Immature natural killer cell (primary cell): ENCODE measurements around the gene COMMD7. TPM values are rescaled to one million over a fixed set of nuclear protein-coding genes. Genes with fewer than 3 reads are reported as not detected.

Experiments used
- DNase-seq, 3 donors: peaks; one replicate each; pipeline ENCODE4 v3.0.0; 2022; ENCODE audit warnings: mixed read lengths in 1 of 3
- H3K27ac Mint-ChIP-seq, 6 donors: one replicate each; pipeline ENCODE4 v1.8.0; 2020; ENCODE audit warnings: mixed read lengths in 6 of 6, mild to moderate bottlenecking in 5 of 6, inconsistent platforms in 4 of 6, moderate library complexity in 3 of 6
- H3K27me3 Mint-ChIP-seq, 3 donors: one replicate each; pipeline ENCODE4 v1.8.0; 2020 to 2021; ENCODE audit warnings: low read depth in 3 of 3, mild to moderate bottlenecking in 3 of 3, mixed read lengths in 3 of 3, moderate library complexity in 3 of 3, inconsistent platforms in 1 of 3
- H3K36me3 Mint-ChIP-seq, 3 donors: one replicate each; pipeline ENCODE4 v1.8.0; 2020; ENCODE audit warnings: mixed read lengths in 3 of 3, inconsistent platforms in 2 of 3, mild to moderate bottlenecking in 2 of 3
- H3K4me1 Mint-ChIP-seq, 2 donors: one replicate each; pipeline ENCODE4 v1.8.0; 2020; ENCODE audit warnings: inconsistent platforms in 2 of 2, mild to moderate bottlenecking in 2 of 2, mixed read lengths in 2 of 2, moderate library complexity in 1 of 2
- H3K4me3 Mint-ChIP-seq, 5 donors: one replicate each; pipeline ENCODE4 v1.8.0; 2020; ENCODE audit warnings: mild to moderate bottlenecking in 5 of 5, mixed read lengths in 5 of 5, inconsistent platforms in 3 of 5, moderate library complexity in 3 of 5
- H3K9me3 Mint-ChIP-seq, 6 donors: one replicate each; pipeline ENCODE4 v1.8.0; 2020; ENCODE audit warnings: mild to moderate bottlenecking in 6 of 6, mixed read lengths in 6 of 6, inconsistent platforms in 4 of 6, moderate library complexity in 3 of 6
- polyA plus RNA-seq, 3 donors: library from polyadenylated mRNA; unstranded; fragments of 300-500 nt; fragmentation: Illumina TruSeq; gene quantifications; one replicate each; pipeline ENCODE4 v1.2.3, GENCODE V29; 2021

The COMMD7 gene
- polyA plus RNA-seq, 3 donors from 2014 or later: 166 to 265 (median 208) TPM

- H3K4me1 Mint-ChIP-seq: peaks cover 12 to 15% of the 10 kb centered on the region in 2 donors
- H3K27ac Mint-ChIP-seq: no peak overlapping the region
- H3K4me3 Mint-ChIP-seq: no peak overlapping the region
- H3K27me3 Mint-ChIP-seq: peaks cover 0 to 5% (median 0%) of the 10 kb centered on the region in 3 donors
- no peaks in the 10 kb centered on the region for H3K9me3 Mint-ChIP-seq
- H3K36me3 Mint-ChIP-seq: peaks cover 0 to 9% (median 0%) of the 10 kb centered on the region in 3 donors
- DNase-seq: no peak
Observed at GRCh38 chr20:32686530-32687179, 56.6 kb downstream of the COMMD7 start.

DNA sequence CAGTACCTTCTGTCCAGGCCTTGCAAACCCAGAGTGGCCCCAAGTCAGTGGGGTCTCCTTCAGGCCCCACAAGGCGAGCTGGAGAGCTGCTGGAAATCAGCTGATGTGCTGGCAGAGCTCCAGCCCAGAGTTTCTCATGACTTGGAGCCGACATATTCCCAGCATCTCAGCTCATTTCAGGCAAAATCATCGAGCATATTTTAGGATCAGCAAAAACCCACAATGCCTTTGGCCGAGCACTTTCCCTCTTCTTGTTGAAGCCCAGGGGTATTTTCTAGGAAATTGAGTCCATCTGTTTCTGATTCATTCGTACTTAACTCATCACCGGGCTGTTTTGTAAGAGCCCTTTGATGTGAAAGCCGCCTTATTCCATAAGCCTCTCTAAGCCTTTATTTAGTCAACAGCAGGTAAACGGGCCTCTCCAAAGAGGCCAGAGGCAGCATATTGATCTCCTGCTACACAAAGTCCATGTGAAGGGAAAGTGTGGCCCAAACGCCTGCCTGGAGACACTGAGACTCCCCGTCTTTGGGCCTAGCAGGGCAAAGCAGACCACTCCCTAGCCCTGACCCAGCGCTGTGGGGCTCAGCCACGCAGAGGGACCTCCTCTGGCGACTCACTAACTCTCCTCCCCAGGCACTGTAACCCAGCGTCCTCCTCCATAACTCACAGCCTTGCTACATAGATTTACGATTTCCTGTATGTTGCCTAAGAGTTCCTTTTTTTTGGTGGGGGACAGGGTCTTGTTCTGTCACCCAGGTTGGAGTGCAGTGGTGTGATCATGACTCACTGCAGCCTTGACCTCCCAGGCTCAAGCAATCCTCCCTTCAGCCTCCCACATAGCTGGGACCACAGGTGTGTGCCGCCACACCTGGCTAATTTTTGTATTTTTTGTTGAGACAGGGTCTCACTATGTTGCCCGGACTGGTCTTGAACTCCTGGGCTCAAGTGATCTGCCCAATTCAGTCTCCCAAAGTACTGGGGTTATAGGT lies 57.4 kb downstream of the COMMD7 start:
- H3K4me3 Mint-ChIP-seq: no peak overlapping the region
- peaks cover 0 to 5% (median 0%) of the 10 kb centered on the region in 3 donors for H3K27me3 Mint-ChIP-seq
- no peak overlapping the region for H3K27ac Mint-ChIP-seq
- peaks cover 0 to 9% (median 0%) of the 10 kb centered on the region in 3 donors for H3K36me3 Mint-ChIP-seq
- no peaks in the 10 kb centered on the region for H3K9me3 Mint-ChIP-seq
- peaks cover 19 to 23% of the 10 kb centered on the region in 2 donors for H3K4me1 Mint-ChIP-seq
- DNase-seq: no peak

GRCh38 chr20:32682508-32682987 lies 60.7 kb downstream of the COMMD7 start:
- peaks cover 0 to 5% (median 0%) of the 10 kb centered on the region in 3 donors for H3K36me3 Mint-ChIP-seq
- peak overlapping the region in 2 of 6 donors; percentile 19 to 66 for H3K27ac Mint-ChIP-seq
- H3K27me3 Mint-ChIP-seq: peaks cover 0 to 5% (median 0%) of the 10 kb centered on the region in 3 donors
- H3K4me3 Mint-ChIP-seq: peak overlapping the region in 1 of 5 donors; percentile 48
- H3K4me1 Mint-ChIP-seq: peaks cover 20 to 33% of the 10 kb centered on the region in 2 donors
- no peaks in the 10 kb centered on the region for H3K9me3 Mint-ChIP-seq
- no peak for DNase-seq

DNA sequence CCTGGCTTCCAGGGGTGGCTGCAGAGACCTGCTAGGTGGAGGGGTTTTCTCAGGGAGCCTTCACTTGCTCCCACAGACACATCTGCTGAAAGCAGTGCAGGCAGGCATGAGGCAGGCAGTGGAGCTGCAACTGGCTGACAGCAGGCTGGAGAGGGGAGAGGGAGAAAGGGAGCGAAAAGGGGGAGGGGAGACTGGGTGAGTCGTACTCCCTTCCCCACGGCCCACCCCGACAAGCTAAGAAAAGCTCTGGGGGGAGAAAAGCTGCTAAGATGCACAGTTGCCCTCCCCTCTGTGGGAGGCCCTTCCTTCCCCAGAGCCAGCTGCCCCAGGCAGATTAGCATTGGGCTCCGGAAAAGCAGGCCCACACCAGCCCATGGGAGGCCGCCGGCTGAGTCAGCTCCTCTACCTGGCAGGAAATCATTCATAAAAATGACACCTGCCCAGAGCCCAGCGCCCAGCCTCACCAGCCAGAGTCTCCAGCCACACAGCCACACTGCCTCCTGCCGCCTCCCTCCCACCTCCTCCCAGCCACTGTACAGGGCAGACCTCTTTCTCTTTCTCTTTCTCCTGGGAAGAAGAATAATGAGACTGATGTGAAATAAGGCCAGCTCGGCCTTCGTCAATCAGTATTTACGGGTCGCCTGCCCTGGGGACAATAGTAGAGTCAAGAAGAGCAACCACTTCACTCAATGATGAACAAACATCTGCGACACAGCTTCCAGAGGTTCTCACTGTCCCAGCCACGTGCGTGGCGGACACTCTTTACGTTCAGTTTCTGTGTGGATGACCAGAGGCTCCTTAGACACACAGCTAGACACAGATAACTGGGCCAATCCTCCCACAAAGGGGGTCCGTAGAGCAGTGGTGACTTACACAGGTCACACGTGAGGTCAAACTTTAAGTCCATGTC lies 61.8 kb downstream of the COMMD7 start:
- Mint-ChIP-seq H3K27ac (peak overlapping the region in 4 of 6 donors; percentile 45 to 84 (median 68)), H3K36me3 (peaks cover 0 to 5% (median 0%) of the 10 kb centered on the region in 3 donors), H3K4me1 (peaks cover 26 to 37% of the 10 kb centered on the region in 2 donors), H3K27me3 (peaks cover 0 to 5% (median 0%) of the 10 kb centered on the region in 3 donors), H3K9me3 (no peaks in the 10 kb centered on the region), H3K4me3 (peak overlapping the region; percentile 43 to 57 (median 52))
- DNase-seq: peak; percentile 21 to 31 (median 28)

DNA sequence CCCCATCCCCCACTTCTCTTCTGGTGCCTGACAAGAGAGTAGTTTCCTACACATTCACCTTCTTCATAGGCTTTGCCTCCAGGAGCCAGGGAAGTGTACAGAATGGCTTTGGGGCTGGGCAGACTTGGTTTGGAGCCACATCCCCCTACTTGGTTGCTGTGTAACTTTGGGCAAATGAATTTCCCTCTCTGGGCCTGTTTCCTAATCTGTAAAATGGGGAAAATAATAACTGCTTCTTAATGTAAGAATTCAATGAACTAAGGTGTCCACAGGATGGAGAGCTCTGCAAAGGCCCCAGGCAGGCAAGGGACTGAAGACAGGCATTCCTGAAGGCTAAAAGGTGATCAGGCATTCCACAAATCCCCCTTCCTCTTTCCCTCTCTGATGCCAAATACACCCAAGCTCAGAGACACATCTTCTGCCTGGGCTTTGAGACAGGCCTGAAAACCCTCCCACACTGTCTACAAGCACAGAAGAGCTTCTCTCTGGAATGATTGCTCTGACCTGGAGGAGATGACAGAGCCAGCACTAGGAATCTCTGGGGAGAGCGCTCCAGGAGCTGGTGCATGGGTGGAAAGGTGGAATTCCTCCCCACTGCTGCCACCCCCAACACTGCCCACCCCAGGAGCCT lies 62.6 kb downstream of the COMMD7 start:
- H3K27me3 Mint-ChIP-seq: peaks cover 0 to 4% (median 0%) of the 10 kb centered on the region in 3 donors
- H3K9me3 Mint-ChIP-seq: no peaks in the 10 kb centered on the region
- no peak for DNase-seq

DNA sequence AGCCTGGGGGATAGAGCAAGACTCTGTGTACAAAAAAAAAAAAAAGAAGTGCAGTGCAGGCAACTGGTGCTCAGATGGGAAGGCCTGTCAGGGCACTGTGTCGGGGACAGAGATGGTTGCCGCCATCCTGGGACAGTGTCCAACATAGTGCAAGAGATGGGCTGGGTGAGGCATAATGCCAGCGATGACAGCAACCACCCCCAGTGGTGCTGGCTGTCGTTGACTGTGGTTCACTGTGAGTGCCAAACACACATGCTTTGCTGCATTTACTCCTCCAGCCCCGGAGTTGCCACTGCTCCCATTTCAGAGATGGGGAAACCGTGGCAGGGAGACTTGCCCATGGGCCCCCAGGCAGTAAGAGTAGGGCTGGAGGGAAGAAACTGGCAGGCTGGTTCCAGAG lies 64.3 kb downstream of the COMMD7 start:
- peaks cover 0 to 5% (median 0%) of the 10 kb centered on the region in 3 donors for H3K36me3 Mint-ChIP-seq
- DNase-seq: no peak
- no peak overlapping the region for H3K4me3 Mint-ChIP-seq
- H3K27me3 Mint-ChIP-seq: peaks cover 0 to 4% (median 0%) of the 10 kb centered on the region in 3 donors
- H3K9me3 Mint-ChIP-seq: no peaks in the 10 kb centered on the region
- no peak overlapping the region for H3K27ac Mint-ChIP-seq
- H3K4me1 Mint-ChIP-seq: peaks cover 37 to 53% of the 10 kb centered on the region in 2 donors

More for the DNA sequence above, 62.6 kb downstream of the COMMD7 start:
- peak overlapping the region in 1 of 5 donors; percentile 14 for H3K4me3 Mint-ChIP-seq
- H3K36me3 Mint-ChIP-seq: peaks cover 0 to 5% (median 0%) of the 10 kb centered on the region in 3 donors
- H3K27ac Mint-ChIP-seq: peak overlapping the region; percentile 8 to 49 (median 32)
- H3K4me1 Mint-ChIP-seq: peaks cover 28 to 37% of the 10 kb centered on the region in 2 donors

- H3K9me3 Mint-ChIP-seq: no peaks in the 10 kb centered on the region
- peaks cover 38 to 50% of the 10 kb centered on the region in 2 donors for H3K4me1 Mint-ChIP-seq
- peak overlapping the region in 1 of 5 donors; percentile 43 for H3K4me3 Mint-ChIP-seq
- H3K27ac Mint-ChIP-seq: no peak overlapping the region
- no peak for DNase-seq
- no peaks in the 10 kb centered on the region for H3K36me3 Mint-ChIP-seq
- H3K27me3 Mint-ChIP-seq: peaks cover 0 to 3% (median 0%) of the 10 kb centered on the region in 3 donors
Observed at GRCh38 chr20:32675223-32675975, 67.9 kb downstream of the COMMD7 start.

- peaks cover 0 to 3% (median 0%) of the 10 kb centered on the region in 3 donors for H3K27me3 Mint-ChIP-seq
- no peaks in the 10 kb centered on the region for H3K9me3 Mint-ChIP-seq
- H3K4me3 Mint-ChIP-seq: peak overlapping the region; percentile 18 to 58 (median 36)
- H3K27ac Mint-ChIP-seq: peak overlapping the region in 2 of 6 donors; percentile 26 to 49
- DNase-seq: peak; percentile 36 to 54 (median 42)
- H3K36me3 Mint-ChIP-seq: no peaks in the 10 kb centered on the region
- peaks cover 38 to 49% of the 10 kb centered on the region in 2 donors for H3K4me1 Mint-ChIP-seq
Observed at GRCh38 chr20:32674362-32674789, 68.9 kb downstream of the COMMD7 start.

DNA sequence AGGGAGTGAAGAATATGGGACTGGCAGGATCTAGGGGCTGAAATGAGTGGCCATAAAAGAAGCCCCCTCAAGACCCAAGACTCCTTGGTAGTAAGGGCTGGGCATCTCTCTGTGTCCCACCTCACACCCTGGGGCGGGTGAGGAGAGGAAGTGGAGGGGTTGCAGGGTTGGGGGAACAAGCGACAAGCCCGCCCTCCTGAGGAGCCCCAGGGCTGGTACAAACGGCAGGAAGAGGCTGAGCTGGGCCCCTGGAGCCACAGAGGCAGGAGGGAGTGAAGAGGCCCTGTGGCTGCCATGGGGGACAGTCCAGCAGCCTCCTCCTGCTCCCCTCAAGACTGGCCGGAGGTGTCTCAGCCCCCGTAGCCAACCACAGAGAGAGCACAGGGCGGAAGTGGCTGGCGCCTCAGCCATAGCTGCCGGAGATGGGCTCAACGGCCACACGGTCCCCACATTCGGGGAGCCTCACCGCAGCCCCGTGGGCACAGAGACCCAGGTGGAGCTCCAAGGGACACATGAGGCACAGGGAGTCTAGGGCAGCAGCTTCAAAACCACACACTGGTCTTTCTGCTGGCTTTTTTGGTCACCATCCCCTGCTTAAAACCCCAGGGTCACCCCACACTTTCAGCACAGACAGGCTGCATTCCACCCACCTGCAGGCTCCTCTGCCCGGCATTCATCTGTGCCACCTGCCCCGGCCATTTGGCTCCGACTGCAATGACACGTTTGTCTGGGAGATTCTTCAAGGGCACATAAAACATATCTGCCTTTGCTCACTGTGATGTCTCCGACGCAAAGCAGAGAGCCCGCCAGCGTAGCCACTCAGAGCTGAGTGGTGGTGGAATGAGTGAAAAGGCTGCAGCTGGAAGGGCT lies 70.0 kb downstream of the COMMD7 start:
- no peaks in the 10 kb centered on the region for H3K9me3 Mint-ChIP-seq

GRCh38 chr20:32672394-32672981 lies 70.8 kb downstream of the COMMD7 start:
- peaks cover 35 to 43% of the 10 kb centered on the region in 2 donors for H3K4me1 Mint-ChIP-seq
- H3K4me3 Mint-ChIP-seq: peak overlapping the region; percentile 71 to 80 (median 75)
- H3K9me3 Mint-ChIP-seq: no peaks in the 10 kb centered on the region
- H3K36me3 Mint-ChIP-seq: no peaks in the 10 kb centered on the region
- no peak for DNase-seq
- peaks cover 0 to 3% (median 0%) of the 10 kb centered on the region in 3 donors for H3K27me3 Mint-ChIP-seq
- peak overlapping the region; percentile 39 to 86 (median 80) for H3K27ac Mint-ChIP-seq

More for the DNA sequence above, 70.0 kb downstream of the COMMD7 start:
- Mint-ChIP-seq H3K4me1 (peaks cover 38 to 49% of the 10 kb centered on the region in 2 donors), H3K27me3 (peaks cover 0 to 3% (median 0%) of the 10 kb centered on the region in 3 donors), H3K36me3 (no peaks in the 10 kb centered on the region), H3K27ac (peak overlapping the region; percentile 39 to 86 (median 80)), H3K4me3 (peak overlapping the region; percentile 71 to 80 (median 75))
- DNase-seq: peak; percentile 58 to 62 (median 61)
